A549 (cell line): ENCODE results near the gene PRTFDC1. TPM values are rescaled to one million over a fixed set of nuclear protein-coding genes. Genes with fewer than 3 reads are reported as not detected.

ENCODE experiments used
- ATAC-seq, 2 experiments: fragments of 200-7000 bp in 1 of 2; fragments of >200 bp in 1 of 2; cut with Nextera tagmentation in 1 of 2; cut with Tn5 transposase in 1 of 2; 3 replicates each; pipeline versions ENCODE4 v1.8.0 to v1.9.1; 2018 to 2020; ENCODE audit warnings: mild to moderate bottlenecking in 1 of 2, moderate library complexity in 1 of 2
- CTCF ChIA-PET: fragments of 300-600 bp; sonication (Branson Sonifier 250); formaldehyde crosslinking; extraction: SDS; loops from one replicate; lab custom pipeline; 2021; ENCODE audit warnings: antibody characterized with exemption, inconsistent platforms; lab: Yijun Ruan, JAX
- POLR2A ChIA-PET: fragments of 350-600 bp; formaldehyde crosslinking; extraction: SDS; loops from one replicate; lab custom pipeline; 2021; ENCODE audit warnings: antibody characterized with exemption, inconsistent platforms; lab: Yijun Ruan, JAX
- DNase-seq, 2 experiments: peaks; one replicate each; pipeline versions ENCODE4 v3.0.0 to v3.0.0-alpha.2; 2011 to 2016; ENCODE audit warnings: low read depth in 1 of 2, low spot score in 1 of 2
- FAIRE-seq: peaks from 2 replicates; lab custom pipeline; 2011; peaks lifted over from hg19 to GRCh38; lab: Jason Lieb, UNC
- H3K27ac ChIP-seq, 2 experiments: fragments of >200 bp; sonication (Bioruptor Twin); formaldehyde crosslinking; 3 replicates each; pipeline ENCODE4 v1.5.1; 2016 to 2017
- H3K4me1 ChIP-seq: fragments of >200 bp; sonication (Bioruptor Twin); formaldehyde crosslinking; 3 replicates; pipeline ENCODE4 v1.6.1; 2016
- H3K4me2 ChIP-seq: fragments of >200 bp; sonication (Bioruptor Twin); formaldehyde crosslinking; 3 replicates; pipeline ENCODE4 v1.6.1; 2016
- H3K4me3 ChIP-seq: fragments of >200 bp; sonication (Bioruptor Twin); formaldehyde crosslinking; 3 replicates; pipeline ENCODE4 v1.5.1; 2016
- H3K9me3 ChIP-seq: fragments of >200 bp; sonication (Bioruptor Twin); formaldehyde crosslinking; 3 replicates; pipeline ENCODE4 v1.6.1; 2016
- BCL3 ChIP-seq: fragments of >200 bp; sonication (Bioruptor Twin); formaldehyde crosslinking; IDR thresholded peaks from 3 replicates; pipeline ENCODE4 v1.6.1; 2016
- CBX2 ChIP-seq: fragments of 200-600 bp; sonication (generic); IDR thresholded peaks from 2 replicates; pipeline ENCODE4 v1.6.1; 2016; ENCODE audit warnings: low read depth, mild to moderate bottlenecking, borderline replicate concordance
- CBX8 ChIP-seq: fragments of 200-600 bp; sonication (generic); IDR thresholded peaks from 2 replicates; pipeline ENCODE4 v1.6.1; 2016
- EHF ChIP-seq: fragments of 250-450 bp; sonication (Bioruptor Pico); IDR thresholded peaks from 2 replicates; pipeline ENCODE4 v1.5.0; 2020; ENCODE audit warnings: mild to moderate bottlenecking
- FOSL2 ChIP-seq, 2 experiments: fragments of 450-650 bp in 1 of 2; fragments of >200 bp in 1 of 2; sonication (Bioruptor Twin) in 1 of 2; formaldehyde crosslinking; IDR thresholded peaks; 2 replicates each; pipeline versions ENCODE4 v1.5.0 to v1.6.1; 2016 to 2020; ENCODE audit warnings: mild to moderate bottlenecking in 1 of 2, moderate library complexity in 1 of 2
- FOXS1 ChIP-seq: fragments of 250-450 bp; sonication (Bioruptor Pico); IDR thresholded peaks from 2 replicates; pipeline ENCODE4 v1.5.0; 2020; ENCODE audit warnings: mild to moderate bottlenecking, moderate library complexity
- HOXA7 ChIP-seq: fragments of 250-450 bp; sonication (Bioruptor Pico); IDR thresholded peaks from 2 replicates; pipeline ENCODE4 v1.5.0; 2020; ENCODE audit warnings: mild to moderate bottlenecking, moderate library complexity
- HOXB13 ChIP-seq: fragments of 250-450 bp; sonication (Bioruptor Pico); IDR thresholded peaks from 2 replicates; pipeline ENCODE4 v1.5.0; 2020; ENCODE audit warnings: low read depth, mild to moderate bottlenecking, moderate library complexity
- KDM5A ChIP-seq: fragments of 200-600 bp; sonication (generic); IDR thresholded peaks from 2 replicates; pipeline ENCODE4 v1.6.1; 2016; ENCODE audit warnings: antibody characterized with exemption, mild to moderate bottlenecking
- MAZ ChIP-seq: fragments of 150-350 bp; IDR thresholded peaks from 2 replicates; pipeline ENCODE4 v1.6.1; 2014; ENCODE audit warnings: antibody characterized with exemption, low read depth, low read length, borderline replicate concordance
- MYC ChIP-seq: IDR thresholded peaks from 2 replicates; pipeline ENCODE4 v1.6.1; 2012; ENCODE audit warnings: mild to moderate bottlenecking, inconsistent platforms, low read length, improper control_type of control experiment, borderline replicate concordance
- NPAS2 ChIP-seq: fragments of 250-450 bp; sonication (Bioruptor Pico); IDR thresholded peaks from 2 replicates; pipeline ENCODE4 v1.8.0; 2022; ENCODE audit warnings: mild to moderate bottlenecking, moderate library complexity, borderline replicate concordance
- NR3C1 ChIP-seq: fragments of >200 bp; sonication (Bioruptor Twin); formaldehyde crosslinking; IDR thresholded peaks from 3 replicates; pipeline ENCODE4 v1.6.1; 2017
- POLR2A ChIP-seq: IDR thresholded peaks from 2 replicates; pipeline ENCODE4 v1.6.1; 2012; ENCODE audit warnings: mild to moderate bottlenecking, low read length
- RARB ChIP-seq: fragments of 250-450 bp; sonication (Bioruptor Pico); IDR thresholded peaks from 2 replicates; pipeline ENCODE4 v1.8.0; 2021; ENCODE audit warnings: mild to moderate bottlenecking, moderate library complexity
- RNF2 ChIP-seq: fragments of 200-600 bp; sonication (generic); IDR thresholded peaks from 2 replicates; pipeline ENCODE4 v1.6.1; 2016; ENCODE audit warnings: low read depth, mild to moderate bottlenecking, antibody characterized with exemption, moderate library complexity, borderline replicate concordance
- ZSCAN20 ChIP-seq: fragments of 250-450 bp; sonication (Bioruptor Pico); IDR thresholded peaks from 2 replicates; pipeline ENCODE4 v1.8.0; 2022; ENCODE audit warnings: mild to moderate bottlenecking, moderate library complexity
- WGBS: methylation state at CpG from one replicate; pipeline ENCODE4 v1.1.6; 2017; ENCODE audit errors: missing lambda C conversion rate; 5-methylcytosine and 5-hydroxymethylcytosine counted together
- polyA plus RNA-seq, 4 experiments: library from polyadenylated mRNA; depleted of rRNA in 3 of 4; stranded (reverse); fragments of >200 nt; fragmentation: RNase III in 1 of 4; extraction: RNeasy Plus Mini Kit Qiagen cat#74134 plus additional on column Dnase treatment in 1 of 4; gene quantifications; 2 replicates in 3 of 4; 3 replicates in 1 of 4; pipeline ENCODE4 v1.2.3, GENCODE V29; 2011 to 2017
- TF ChIP-seq, protein P1 (sequence below): IDR thresholded peaks from 2 replicates; pipeline ENCODE4 v1.6.1; 2012
- TF ChIP-seq, protein P2 (sequence below): fragments of 200-600 bp; sonication (generic); IDR thresholded peaks from 2 replicates; pipeline ENCODE4 v1.6.1; 2016; ENCODE audit warnings: antibody characterized with exemption, mild to moderate bottlenecking, moderate library complexity
- TF ChIP-seq, protein P3 (sequence below): fragments of 450-650 bp; IDR thresholded peaks from 2 replicates; pipeline ENCODE4 v1.6.1; 2014; ENCODE audit warnings: antibody characterized with exemption
- TF ChIP-seq, protein P4 (sequence below): fragments of >200 bp; sonication (Bioruptor Twin); formaldehyde crosslinking; IDR thresholded peaks from 2 replicates; pipeline ENCODE4 v1.6.1; 2016
- TF ChIP-seq, protein P5 (sequence below): fragments of 250-450 bp; sonication (Bioruptor Pico); IDR thresholded peaks from 2 replicates; pipeline ENCODE4 v1.5.0; 2021; ENCODE audit warnings: mild to moderate bottlenecking, moderate library complexity, borderline replicate concordance
- TF ChIP-seq, protein P6 (sequence below): fragments of 250-450 bp; sonication (Bioruptor Pico); IDR thresholded peaks from 2 replicates; pipeline ENCODE4 v1.5.0; 2020; ENCODE audit warnings: low read depth, mild to moderate bottlenecking, moderate library complexity

Gene PRTFDC1
- polyA plus RNA-seq, 2 of the 4 experiments (the other 2 are of a cell fraction): 35.6 to 39.2 TPM

DNA sequence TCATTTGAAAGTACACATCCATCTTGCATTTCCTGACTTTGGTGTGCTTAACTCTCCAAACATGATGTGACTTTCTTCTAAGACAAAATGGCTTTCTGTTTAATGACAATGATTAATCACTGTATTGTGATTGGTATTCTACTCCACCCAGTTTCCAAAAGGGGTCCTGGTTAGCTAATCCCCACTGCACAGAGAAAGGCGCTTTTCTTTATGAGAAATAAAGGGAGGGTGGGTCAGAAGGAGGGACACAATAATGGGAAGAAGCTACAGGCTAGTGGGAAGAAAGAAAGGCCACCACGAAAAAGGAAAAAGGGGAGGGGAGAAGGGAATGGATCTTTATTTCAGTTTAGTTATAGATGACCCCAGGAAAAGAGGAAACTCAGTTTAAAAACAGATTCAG is 69.2 kb downstream of the PRTFDC1 start:
- no peak for FAIRE-seq
- H3K4me3 ChIP-seq: no peak overlapping the region
- ChIA-PET CTCF (interaction anchor here (0.8 kb wide), 1 partner anchor 197 kb away, joined by 4 read pairs; no protein-coding TSS in a partner anchor), POLR2A (no interaction called here)
- no peak overlapping the region for H3K27ac ChIP-seq
- H3K4me1 ChIP-seq: no peaks in the 10 kb centered on the region
- H3K4me2 ChIP-seq: no peak overlapping the region
- TF ChIP-seq ZSCAN20 (CRISPR knock-in tag) (no peak), KDM5A (no peak), EHF (CRISPR knock-in tag) (no peak), NR3C1 (no peak), FOSL2 (IDR thresholded peaks at IDR 0.05) (no peak), FOSL2 (CRISPR knock-in tag; IDR thresholded peaks at IDR 0.05) (no peak), MAZ (no peak), CBX2 (no peak), FOXS1 (CRISPR knock-in tag) (no peak), POLR2A (no peak), MYC (no peak), BCL3 (no peak), RNF2 (no peak), NPAS2 (CRISPR knock-in tag) (no peak), HOXA7 (CRISPR knock-in tag) (no peak)
- TF ChIP-seq, protein P1, sequence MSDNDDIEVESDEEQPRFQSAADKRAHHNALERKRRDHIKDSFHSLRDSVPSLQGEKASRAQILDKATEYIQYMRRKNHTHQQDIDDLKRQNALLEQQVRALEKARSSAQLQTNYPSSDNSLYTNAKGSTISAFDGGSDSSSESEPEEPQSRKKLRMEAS: no peak
- TF ChIP-seq, protein P2, sequence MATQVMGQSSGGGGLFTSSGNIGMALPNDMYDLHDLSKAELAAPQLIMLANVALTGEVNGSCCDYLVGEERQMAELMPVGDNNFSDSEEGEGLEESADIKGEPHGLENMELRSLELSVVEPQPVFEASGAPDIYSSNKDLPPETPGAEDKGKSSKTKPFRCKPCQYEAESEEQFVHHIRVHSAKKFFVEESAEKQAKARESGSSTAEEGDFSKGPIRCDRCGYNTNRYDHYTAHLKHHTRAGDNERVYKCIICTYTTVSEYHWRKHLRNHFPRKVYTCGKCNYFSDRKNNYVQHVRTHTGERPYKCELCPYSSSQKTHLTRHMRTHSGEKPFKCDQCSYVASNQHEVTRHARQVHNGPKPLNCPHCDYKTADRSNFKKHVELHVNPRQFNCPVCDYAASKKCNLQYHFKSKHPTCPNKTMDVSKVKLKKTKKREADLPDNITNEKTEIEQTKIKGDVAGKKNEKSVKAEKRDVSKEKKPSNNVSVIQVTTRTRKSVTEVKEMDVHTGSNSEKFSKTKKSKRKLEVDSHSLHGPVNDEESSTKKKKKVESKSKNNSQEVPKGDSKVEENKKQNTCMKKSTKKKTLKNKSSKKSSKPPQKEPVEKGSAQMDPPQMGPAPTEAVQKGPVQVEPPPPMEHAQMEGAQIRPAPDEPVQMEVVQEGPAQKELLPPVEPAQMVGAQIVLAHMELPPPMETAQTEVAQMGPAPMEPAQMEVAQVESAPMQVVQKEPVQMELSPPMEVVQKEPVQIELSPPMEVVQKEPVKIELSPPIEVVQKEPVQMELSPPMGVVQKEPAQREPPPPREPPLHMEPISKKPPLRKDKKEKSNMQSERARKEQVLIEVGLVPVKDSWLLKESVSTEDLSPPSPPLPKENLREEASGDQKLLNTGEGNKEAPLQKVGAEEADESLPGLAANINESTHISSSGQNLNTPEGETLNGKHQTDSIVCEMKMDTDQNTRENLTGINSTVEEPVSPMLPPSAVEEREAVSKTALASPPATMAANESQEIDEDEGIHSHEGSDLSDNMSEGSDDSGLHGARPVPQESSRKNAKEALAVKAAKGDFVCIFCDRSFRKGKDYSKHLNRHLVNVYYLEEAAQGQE: no peak
- no peak for DNase-seq
- H3K9me3 ChIP-seq: no peaks in the 10 kb centered on the region
- no peak for ATAC-seq
- 74% methylated on average over 2 of the region's 2 CpGs for whole genome bisulfite sequencing

DNA sequence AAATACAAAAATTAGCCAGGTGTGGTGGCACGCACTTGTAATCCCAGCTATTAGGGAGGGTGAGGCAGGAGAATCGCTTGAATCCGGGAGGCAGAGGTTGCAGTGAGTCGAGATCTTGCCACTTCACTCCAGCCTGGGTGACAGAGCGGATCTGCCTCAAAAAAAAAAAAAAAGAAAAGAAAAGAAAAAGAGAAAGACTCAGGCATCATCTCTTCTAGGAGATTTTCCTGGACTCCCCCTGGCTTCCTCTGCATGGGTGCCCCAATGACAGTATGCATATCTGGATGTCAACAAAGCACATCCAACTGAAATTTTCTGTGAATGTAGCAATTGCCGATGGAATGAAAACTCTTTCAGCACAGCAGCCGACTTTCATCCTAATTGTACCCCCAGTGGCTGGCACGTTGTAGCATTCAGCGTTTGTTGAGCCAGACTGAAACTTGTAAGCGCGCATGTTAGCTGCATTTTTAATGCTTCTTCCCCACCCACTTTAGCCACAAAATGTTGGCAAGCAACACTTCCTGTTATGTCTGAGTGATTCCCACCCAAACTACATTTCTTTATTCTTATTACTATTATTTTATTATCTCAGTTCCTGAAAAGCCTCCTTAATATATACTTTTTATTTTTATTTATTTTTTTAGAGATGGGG is 70.2 kb downstream of the PRTFDC1 start:
- TF ChIP-seq CBX8 (no peak), FOSL2 (IDR thresholded peaks at IDR 0.05) (no peak), FOSL2 (CRISPR knock-in tag; IDR thresholded peaks at IDR 0.05) (no peak), POLR2A (no peak), RARB (CRISPR knock-in tag) (no peak), KDM5A (no peak), HOXB13 (CRISPR knock-in tag) (no peak)
- TF ChIP-seq, protein P3, sequence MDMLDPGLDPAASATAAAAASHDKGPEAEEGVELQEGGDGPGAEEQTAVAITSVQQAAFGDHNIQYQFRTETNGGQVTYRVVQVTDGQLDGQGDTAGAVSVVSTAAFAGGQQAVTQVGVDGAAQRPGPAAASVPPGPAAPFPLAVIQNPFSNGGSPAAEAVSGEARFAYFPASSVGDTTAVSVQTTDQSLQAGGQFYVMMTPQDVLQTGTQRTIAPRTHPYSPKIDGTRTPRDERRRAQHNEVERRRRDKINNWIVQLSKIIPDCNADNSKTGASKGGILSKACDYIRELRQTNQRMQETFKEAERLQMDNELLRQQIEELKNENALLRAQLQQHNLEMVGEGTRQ: no peak
- TF ChIP-seq, protein P4, sequence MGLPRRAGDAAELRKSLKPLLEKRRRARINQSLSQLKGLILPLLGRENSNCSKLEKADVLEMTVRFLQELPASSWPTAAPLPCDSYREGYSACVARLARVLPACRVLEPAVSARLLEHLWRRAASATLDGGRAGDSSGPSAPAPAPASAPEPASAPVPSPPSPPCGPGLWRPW: no peak
- TF ChIP-seq, protein P5, sequence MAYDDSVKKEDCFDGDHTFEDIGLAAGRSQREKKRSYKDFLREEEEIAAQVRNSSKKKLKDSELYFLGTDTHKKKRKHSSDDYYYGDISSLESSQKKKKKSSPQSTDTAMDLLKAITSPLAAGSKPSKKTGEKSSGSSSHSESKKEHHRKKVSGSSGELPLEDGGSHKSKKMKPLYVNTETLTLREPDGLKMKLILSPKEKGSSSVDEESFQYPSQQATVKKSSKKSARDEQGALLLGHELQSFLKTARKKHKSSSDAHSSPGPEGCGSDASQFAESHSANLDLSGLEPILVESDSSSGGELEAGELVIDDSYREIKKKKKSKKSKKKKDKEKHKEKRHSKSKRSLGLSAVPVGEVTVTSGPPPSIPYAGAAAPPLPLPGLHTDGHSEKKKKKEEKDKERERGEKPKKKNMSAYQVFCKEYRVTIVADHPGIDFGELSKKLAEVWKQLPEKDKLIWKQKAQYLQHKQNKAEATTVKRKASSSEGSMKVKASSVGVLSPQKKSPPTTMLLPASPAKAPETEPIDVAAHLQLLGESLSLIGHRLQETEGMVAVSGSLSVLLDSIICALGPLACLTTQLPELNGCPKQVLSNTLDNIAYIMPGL (CRISPR knock-in tag): no peak
- TF ChIP-seq, protein P2: no peak
- TF ChIP-seq, protein P6, sequence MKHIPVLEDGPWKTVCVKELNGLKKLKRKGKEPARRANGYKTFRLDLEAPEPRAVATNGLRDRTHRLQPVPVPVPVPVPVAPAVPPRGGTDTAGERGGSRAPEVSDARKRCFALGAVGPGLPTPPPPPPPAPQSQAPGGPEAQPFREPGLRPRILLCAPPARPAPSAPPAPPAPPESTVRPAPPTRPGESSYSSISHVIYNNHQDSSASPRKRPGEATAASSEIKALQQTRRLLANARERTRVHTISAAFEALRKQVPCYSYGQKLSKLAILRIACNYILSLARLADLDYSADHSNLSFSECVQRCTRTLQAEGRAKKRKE (CRISPR knock-in tag): no peak
- H3K4me3 ChIP-seq: no peak overlapping the region
- ChIA-PET POLR2A (no interaction called here), CTCF (interaction anchor here (1.5 kb wide), 1 partner anchor 13 kb away, joined by 3 read pairs; no protein-coding TSS in a partner anchor)
- H3K9me3 ChIP-seq: no peaks in the 10 kb centered on the region
- ATAC-seq (no peak), DNase-seq (no peak), FAIRE-seq (no peak)
- H3K4me2 ChIP-seq: no peak overlapping the region
- WGBS: 95% methylated on average over 11 of the region's 11 CpGs
- no peaks in the 10 kb centered on the region for H3K4me1 ChIP-seq
- H3K27ac ChIP-seq: no peak overlapping the region
